ENCODE measurements around the gene DDOST.

DNA sequence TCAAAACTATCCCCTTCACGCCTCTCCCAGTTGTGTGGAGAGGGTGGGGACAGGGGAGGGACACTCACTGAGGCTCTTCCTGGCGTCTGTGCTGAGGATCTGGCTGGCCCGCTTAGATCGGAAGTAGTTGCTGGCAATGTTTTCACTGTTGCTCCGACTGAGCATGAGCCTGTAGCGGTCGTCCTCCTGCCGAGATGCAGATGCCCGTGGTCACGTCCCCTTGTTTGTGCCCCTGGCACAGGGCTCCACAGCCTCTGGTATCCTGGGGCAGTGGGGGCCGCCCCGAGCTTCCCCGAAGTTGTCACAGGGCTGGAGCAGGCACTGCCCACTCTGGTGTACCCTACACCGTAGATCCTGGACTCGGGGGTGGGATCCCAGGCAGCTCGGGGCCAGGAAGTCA, 5.0 kb upstream of the DDOST start:
- TF ChIP-seq POLR2A (IDR thresholded peaks at IDR 0.05), result no peak
- TF ChIP-seq, protein P1, sequence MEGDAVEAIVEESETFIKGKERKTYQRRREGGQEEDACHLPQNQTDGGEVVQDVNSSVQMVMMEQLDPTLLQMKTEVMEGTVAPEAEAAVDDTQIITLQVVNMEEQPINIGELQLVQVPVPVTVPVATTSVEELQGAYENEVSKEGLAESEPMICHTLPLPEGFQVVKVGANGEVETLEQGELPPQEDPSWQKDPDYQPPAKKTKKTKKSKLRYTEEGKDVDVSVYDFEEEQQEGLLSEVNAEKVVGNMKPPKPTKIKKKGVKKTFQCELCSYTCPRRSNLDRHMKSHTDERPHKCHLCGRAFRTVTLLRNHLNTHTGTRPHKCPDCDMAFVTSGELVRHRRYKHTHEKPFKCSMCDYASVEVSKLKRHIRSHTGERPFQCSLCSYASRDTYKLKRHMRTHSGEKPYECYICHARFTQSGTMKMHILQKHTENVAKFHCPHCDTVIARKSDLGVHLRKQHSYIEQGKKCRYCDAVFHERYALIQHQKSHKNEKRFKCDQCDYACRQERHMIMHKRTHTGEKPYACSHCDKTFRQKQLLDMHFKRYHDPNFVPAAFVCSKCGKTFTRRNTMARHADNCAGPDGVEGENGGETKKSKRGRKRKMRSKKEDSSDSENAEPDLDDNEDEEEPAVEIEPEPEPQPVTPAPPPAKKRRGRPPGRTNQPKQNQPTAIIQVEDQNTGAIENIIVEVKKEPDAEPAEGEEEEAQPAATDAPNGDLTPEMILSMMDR (IDR thresholded peaks at IDR 0.05), result no peak

All from adrenal gland (tissue), 5 donors.